Neuron (in vitro differentiated cells): ENCODE measurements around the gene NAALADL2.
"Not testable (repeated sequence)": the region's sequence is repeated elsewhere in the genome, so short reads cannot be mapped to it uniquely, and the experiment has no call there.

Experiments used
- H2AFZ ChIP-seq: one replicate; pipeline ENCODE4 v1.6.1; 2013; ENCODE audit warnings: low read depth, mild to moderate bottlenecking, inconsistent platforms, low read length, moderate library complexity
- H3K27me3 ChIP-seq: one replicate; pipeline ENCODE4 v1.6.1; 2013; ENCODE audit warnings: low read length; ENCODE audit not compliant: insufficient read depth
- H3K36me3 ChIP-seq: one replicate; pipeline ENCODE4 v1.6.1; 2013; ENCODE audit warnings: low read length; ENCODE audit not compliant: insufficient read depth
- H3K4me1 ChIP-seq: one replicate; pipeline ENCODE4 v1.6.1; 2013; ENCODE audit warnings: low read length; ENCODE audit not compliant: insufficient read depth
- H3K4me3 ChIP-seq: 2 replicates; pipeline ENCODE4 v1.5.1; 2013; ENCODE audit warnings: mild to moderate bottlenecking, low read length, moderate library complexity
- H3K9me3 ChIP-seq: one replicate; pipeline ENCODE4 v1.6.1; 2013; ENCODE audit warnings: low read length

Gene NAALADL2

DNA sequence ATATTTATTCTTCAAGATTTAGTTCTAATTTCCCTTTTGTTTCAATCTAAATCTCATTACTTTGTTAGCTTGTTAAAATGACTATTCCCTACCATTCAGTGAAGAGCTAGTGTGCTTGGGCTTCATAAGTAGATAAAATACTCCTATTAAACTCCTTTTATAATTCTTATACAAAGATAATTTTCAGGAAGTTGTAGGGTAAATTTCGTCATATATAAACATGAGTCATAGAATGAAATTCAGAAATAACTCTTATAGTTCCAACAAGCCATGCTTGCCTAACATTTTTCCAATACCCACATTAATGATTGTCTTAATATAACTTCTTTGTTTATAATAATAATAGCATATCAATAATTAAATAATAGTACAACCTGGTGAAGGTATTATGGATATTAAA lies 407.3 kb downstream of the NAALADL2 start:
- Histone ChIP-seq H3K4me1 (peaks cover 19% of the 10 kb centered on the region), H3K9me3 (no peaks in the 10 kb centered on the region), H2AFZ (no peak overlapping the region), H3K27me3 (no peaks in the 10 kb centered on the region), H3K4me3 (no peak overlapping the region), H3K36me3 (no peaks in the 10 kb centered on the region)

DNA sequence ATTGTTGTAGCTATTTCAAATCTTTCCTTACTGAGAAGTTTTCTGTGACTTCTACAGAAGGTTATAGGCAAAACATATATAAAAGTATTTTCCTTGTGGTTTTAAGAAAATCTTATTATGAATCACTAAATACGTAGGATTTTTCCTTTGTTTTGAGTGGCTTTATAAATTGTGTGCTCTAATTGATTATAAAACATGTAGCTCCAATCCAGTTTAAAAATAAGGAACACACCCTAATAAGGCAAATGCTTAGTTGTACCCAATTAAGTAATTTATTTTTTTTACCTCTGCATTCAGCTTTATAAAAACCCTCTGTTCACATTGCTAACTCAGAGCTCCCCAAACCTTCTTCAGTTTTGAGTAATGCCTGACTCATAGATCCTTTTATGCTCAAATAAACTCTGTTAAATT lies 408.0 kb downstream of the NAALADL2 start:
- no peak overlapping the region for H2AFZ ChIP-seq
- no peaks in the 10 kb centered on the region for H3K9me3 ChIP-seq
- no peaks in the 10 kb centered on the region for H3K36me3 ChIP-seq
- no peaks in the 10 kb centered on the region for H3K27me3 ChIP-seq
- no peak overlapping the region for H3K4me3 ChIP-seq
- H3K4me1 ChIP-seq = peaks cover 20% of the 10 kb centered on the region

DNA sequence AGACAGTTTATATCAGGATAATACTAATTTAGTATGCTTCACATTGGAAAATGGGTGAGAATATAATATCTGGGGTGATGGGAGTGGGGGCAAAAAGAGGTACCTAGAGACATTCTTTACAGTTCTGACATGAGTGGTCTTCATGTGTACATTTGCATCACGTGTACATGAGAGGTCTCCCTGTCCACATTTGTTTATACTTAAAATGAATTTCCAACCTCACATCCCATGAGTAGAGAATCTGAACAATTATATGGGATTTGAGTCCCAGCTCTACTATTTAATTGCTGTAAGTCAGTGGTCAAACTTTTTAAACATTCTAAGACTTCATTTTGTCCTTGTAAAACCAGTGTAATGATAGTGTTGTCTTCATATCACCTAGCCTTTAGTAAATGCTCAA lies 408.4 kb downstream of the NAALADL2 start:
- Histone ChIP-seq H3K27me3 (no peaks in the 10 kb centered on the region), H3K4me3 (no peak overlapping the region), H3K4me1 (peaks cover 20% of the 10 kb centered on the region), H2AFZ (no peak overlapping the region), H3K36me3 (no peaks in the 10 kb centered on the region), H3K9me3 (no peaks in the 10 kb centered on the region)

DNA sequence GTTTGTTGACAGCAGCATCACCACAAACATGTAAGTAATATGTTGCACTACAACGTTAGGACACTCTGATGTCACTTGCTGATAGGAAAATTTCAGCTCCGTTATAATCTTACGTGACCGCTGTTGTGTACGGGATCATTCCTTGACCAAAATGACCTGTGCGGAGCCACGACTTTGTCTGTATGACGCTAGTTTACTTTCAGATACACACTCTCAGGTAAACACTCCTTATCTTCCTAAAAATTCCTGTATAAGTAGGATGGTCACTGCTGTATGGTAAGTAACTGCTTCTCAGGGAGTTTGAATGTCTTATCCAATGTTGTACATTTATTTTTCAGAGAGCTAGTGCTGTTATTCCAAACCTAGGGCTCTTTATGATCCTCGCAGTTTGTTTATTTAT lies 410.3 kb downstream of the NAALADL2 start:
- no peaks in the 10 kb centered on the region for H3K9me3 ChIP-seq
- no peak overlapping the region for H2AFZ ChIP-seq
- peaks cover 20% of the 10 kb centered on the region for H3K4me1 ChIP-seq
- no peaks in the 10 kb centered on the region for H3K36me3 ChIP-seq
- no peak overlapping the region for H3K4me3 ChIP-seq
- H3K27me3 ChIP-seq = no peaks in the 10 kb centered on the region

DNA sequence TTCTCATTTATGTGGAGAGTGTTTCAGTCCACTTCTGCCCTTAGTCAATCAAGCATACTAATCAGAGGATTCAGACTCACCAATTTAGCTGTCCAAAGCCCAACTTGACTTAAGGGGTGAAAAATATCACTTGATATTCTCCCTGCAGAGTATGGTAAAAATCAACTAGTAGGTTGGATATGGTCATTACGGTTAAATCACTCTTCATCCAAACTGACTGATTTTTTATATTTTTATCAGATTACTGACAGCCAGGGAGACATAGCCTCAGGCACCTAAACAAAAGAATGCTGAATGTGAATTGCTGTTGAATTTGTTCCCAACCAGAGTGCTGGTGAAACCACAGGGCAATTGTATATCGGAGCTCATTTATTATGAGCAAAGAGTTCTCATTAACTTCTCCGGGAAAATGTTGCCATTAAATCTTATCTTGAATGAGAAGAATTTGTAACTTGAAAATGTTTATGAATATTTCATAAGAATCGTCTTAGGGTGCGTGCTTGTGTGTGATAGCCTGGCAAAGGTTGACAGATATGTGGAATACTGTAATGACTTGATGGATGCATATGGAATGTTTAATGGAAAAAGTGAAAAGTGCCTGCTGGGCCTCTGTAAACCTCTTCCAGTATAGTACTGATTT lies 411.2 kb downstream of the NAALADL2 start:
- Histone ChIP-seq H3K4me1 (peaks cover 20% of the 10 kb centered on the region), H3K36me3 (no peaks in the 10 kb centered on the region), H3K9me3 (no peaks in the 10 kb centered on the region), H3K4me3 (peak overlapping the region; percentile 24), H2AFZ (peak overlapping the region; percentile 57), H3K27me3 (no peaks in the 10 kb centered on the region)

DNA sequence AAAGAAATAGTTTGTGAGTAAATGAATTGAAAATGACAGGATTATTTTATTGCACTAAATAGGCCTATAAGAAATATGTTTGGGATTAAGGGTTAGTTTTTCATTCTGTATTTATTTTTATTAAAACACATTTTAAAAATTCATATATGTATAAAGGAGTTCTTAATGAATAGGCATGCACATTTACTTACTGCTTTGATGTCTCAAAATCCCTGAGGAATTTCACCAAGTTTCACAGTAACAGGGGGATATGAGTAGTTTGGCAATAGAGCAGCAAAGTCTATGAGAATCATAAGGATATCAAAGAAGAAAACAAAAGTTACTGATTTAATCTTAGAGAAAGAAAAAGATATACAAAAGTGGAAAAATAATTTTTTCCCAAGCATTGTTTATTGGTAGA lies 411.7 kb downstream of the NAALADL2 start:
- Histone ChIP-seq H2AFZ (peak overlapping the region; percentile 57), H3K4me3 (peak overlapping the region; percentile 24), H3K4me1 (peaks cover 20% of the 10 kb centered on the region), H3K36me3 (no peaks in the 10 kb centered on the region), H3K27me3 (no peaks in the 10 kb centered on the region), H3K9me3 (no peaks in the 10 kb centered on the region)

DNA sequence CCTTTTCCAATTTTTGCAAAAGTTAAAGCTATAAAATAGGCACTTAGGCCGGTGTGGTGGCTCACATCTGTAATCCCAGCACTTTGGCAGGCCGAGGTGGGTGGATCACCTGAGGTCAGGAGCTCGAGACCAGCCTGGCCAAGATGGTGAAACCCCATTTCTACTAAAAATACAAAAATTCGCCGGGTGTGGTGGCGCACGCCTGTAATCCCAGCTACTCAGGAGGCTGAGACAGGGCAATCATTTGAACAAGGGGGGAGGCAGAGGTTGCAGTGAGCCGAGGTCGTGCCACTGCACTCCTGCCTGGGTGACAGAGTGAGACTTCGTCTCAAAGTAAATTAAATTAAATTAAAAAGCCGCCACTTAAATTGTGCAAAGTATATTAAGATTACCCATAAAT lies 412.3 kb downstream of the NAALADL2 start:
- not testable (repeated sequence) for H3K36me3 ChIP-seq, H3K4me3 ChIP-seq, H2AFZ ChIP-seq

DNA sequence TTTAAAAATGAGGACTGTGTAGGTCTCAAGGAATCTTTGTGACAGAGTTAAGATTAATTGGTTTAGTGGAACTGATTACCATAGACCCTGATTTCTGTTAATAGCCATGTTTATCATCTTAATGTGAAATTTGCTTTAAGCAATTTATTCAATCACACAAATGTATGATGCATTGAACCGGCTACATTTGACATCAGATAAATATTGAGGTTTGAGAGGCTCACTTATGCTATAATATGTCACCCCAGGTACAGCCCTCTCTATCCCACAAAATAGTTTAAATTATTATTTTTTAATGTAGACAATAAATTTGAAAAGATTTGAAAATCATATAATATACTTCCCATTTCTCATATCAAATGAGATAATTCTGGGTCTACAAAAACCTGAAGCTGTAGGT lies 413.3 kb downstream of the NAALADL2 start:
- H3K36me3 ChIP-seq = no peaks in the 10 kb centered on the region
- no peak overlapping the region for H3K4me3 ChIP-seq
- no peaks in the 10 kb centered on the region for H3K9me3 ChIP-seq
- H2AFZ ChIP-seq = no peak overlapping the region
- H3K27me3 ChIP-seq = no peaks in the 10 kb centered on the region
- H3K4me1 ChIP-seq = peaks cover 20% of the 10 kb centered on the region

More for the DNA sequence above, 412.3 kb downstream of the NAALADL2 start:
- not testable (repeated sequence) for H3K27me3 ChIP-seq, H3K9me3 ChIP-seq
- H3K4me1 ChIP-seq = peaks cover 20% of the 10 kb centered on the region

DNA sequence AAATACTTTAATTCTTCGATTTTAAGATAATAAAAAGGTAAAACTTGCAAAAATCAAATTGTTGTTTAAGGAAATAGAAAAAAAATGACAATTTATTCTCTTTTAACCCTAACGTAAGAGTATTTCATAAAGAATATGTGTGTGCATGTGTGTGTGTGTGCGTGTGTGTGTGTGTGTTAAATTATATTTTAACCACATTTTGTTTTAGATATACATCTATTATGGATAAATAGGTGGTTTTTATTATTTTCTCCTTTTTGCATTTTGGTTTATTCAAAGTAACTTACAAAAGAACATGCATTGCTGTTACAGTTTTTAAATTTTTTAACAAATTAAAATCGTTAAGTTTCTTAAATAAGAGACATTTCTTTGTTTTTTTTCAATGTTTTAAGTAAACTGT lies 414.4 kb downstream of the NAALADL2 start:
- Histone ChIP-seq H3K4me1 (peaks cover 20% of the 10 kb centered on the region), H3K4me3 (no peak overlapping the region), H3K9me3 (no peaks in the 10 kb centered on the region), H3K27me3 (no peaks in the 10 kb centered on the region), H3K36me3 (no peaks in the 10 kb centered on the region), H2AFZ (no peak overlapping the region)

DNA sequence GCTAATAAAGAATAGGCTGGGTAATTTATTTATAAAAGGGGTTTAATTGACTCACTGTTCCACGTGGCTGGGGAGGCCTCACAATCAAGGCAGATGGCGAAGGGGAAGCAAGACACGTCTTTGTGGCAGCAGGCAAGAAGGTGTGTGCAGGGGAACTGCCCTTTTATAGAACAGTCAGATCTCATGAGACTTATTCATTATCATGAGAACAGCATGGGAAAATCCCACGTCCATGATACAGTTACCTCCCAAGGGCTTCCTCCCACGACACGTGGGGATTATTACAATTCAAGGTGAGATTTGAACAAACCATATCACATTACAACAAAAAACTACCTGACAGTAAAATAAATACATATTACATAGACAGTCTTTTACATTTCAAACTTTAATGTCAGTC lies 414.9 kb downstream of the NAALADL2 start:
- Histone ChIP-seq H3K4me3 (no peak overlapping the region), H3K9me3 (no peaks in the 10 kb centered on the region), H3K4me1 (peaks cover 20% of the 10 kb centered on the region), H2AFZ (no peak overlapping the region), H3K27me3 (no peaks in the 10 kb centered on the region), H3K36me3 (no peaks in the 10 kb centered on the region)

DNA sequence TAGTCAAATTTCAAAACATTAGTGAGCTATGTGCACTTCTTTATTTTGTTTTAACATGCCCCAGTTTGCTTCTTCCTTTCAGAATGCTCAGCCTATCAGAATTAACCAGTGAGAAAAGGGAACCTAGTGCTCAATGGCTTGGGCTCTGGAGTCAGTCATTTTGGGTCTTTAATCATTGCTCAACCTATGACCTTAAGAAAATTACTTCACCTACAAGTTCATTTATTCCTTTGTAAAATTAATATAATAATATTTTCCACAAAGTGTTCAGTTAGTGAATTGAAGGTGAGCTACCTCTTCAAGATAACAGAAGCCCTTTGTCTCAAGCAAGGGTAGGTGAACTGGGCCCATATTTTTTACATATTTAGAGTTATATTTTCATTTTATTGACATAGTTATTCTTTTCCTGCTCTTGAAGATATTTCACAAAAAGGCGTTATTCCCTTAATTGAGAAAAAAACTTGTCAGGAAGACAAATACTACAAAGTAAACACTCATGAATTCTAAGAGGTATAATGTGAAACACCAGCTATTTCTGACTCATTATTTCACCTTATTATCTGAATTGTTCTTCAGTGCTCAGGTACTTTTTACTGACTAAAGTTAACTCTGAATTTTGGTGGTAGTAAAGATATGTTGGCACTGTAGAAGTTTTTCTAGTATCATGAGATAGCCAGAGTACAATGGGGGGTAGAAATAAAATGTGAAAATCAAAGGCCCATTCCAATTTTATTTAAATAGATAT lies 415.5 kb downstream of the NAALADL2 start:
- H2AFZ ChIP-seq = no peak overlapping the region
- H3K36me3 ChIP-seq = no peaks in the 10 kb centered on the region
- no peaks in the 10 kb centered on the region for H3K27me3 ChIP-seq
- H3K9me3 ChIP-seq = no peaks in the 10 kb centered on the region
- H3K4me3 ChIP-seq = no peak overlapping the region
- peaks cover 16% of the 10 kb centered on the region for H3K4me1 ChIP-seq

DNA sequence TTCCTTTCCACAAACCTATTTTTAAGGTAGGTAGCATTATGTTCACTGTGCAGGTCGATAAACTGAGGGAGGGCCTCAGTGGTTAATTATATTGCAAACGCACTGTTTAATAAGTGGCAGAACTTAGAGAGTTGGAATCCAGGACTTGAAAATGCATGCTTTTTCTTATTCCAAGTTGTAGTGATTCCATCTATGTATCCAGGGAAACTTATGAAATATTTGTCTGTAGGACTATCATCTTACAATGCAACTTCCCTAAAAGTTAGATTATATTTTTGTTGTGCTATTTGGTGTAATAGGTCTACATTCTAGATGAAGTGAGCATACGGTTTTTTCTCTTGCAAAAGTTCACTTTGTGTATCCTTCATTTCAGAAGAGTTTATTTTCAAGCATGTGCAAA lies 419.5 kb downstream of the NAALADL2 start:
- no peak overlapping the region for H3K4me3 ChIP-seq
- H2AFZ ChIP-seq = no peak overlapping the region
- H3K4me1 ChIP-seq = no peaks in the 10 kb centered on the region
- no peaks in the 10 kb centered on the region for H3K27me3 ChIP-seq
- H3K36me3 ChIP-seq = no peaks in the 10 kb centered on the region
- no peaks in the 10 kb centered on the region for H3K9me3 ChIP-seq

DNA sequence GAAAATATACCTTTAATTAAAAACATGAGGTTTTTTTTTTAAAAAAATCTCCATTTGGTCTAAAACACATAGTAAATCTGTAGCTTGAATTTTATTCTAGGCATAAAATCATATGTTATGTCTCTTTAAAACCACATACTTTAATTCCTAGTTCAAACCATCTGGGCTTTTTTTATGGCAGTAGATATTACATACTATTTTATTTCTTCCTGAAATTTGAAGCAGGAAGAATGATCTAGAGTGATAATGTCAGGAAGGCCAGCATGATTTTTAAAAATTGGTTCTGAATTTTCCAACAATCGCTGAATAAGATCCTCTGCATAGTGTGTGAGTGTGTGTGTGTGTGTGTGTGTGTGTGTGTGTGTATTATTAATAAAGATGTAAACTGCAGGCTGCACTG lies 420.3 kb downstream of the NAALADL2 start:
- H3K4me3 ChIP-seq = no peak overlapping the region
- no peaks in the 10 kb centered on the region for H3K27me3 ChIP-seq

DNA sequence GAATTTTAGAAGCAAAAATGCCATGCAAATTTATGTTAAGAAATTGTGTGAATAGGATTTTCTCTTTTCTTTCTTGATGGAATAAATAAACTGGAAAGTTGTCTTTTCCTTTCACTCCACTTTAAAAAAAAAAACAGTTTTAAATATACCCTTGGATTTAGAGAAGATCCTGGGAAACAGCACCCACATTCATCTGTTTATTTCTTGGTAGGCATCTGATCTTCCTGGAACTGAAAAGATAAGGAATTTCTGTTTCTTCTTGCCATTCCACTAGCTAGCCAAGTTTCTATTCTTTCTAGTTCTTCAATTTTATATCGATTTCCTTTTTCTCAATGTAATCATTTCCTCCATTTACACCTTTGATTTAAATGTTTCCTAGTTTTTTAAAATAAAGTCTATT lies 420.8 kb downstream of the NAALADL2 start:
- H2AFZ ChIP-seq = no peak overlapping the region
- H3K27me3 ChIP-seq = no peaks in the 10 kb centered on the region
- no peaks in the 10 kb centered on the region for H3K4me1 ChIP-seq
- H3K36me3 ChIP-seq = no peaks in the 10 kb centered on the region
- H3K4me3 ChIP-seq = no peak overlapping the region
- H3K9me3 ChIP-seq = no peaks in the 10 kb centered on the region

More for the DNA sequence above, 420.3 kb downstream of the NAALADL2 start:
- Histone ChIP-seq H3K36me3 (no peaks in the 10 kb centered on the region), H3K4me1 (no peaks in the 10 kb centered on the region), H2AFZ (no peak overlapping the region), H3K9me3 (no peaks in the 10 kb centered on the region)
